GM19397 (cell line): ENCODE results near the gene TAF11L12.
"Not testable (repeated sequence)": the region's sequence is repeated elsewhere in the genome, so short reads cannot be mapped to it uniquely, and the experiment has no call there.

Experiments
- ATAC-seq: cut with Tn5 transposase; IDR thresholded peaks from one replicate; pipeline ENCODE4 v1.9.1; 2021; ENCODE audit warnings: mild to moderate bottlenecking, moderate library complexity; ENCODE audit not compliant: unreplicated experiment

The TAF11L12 gene

DNA sequence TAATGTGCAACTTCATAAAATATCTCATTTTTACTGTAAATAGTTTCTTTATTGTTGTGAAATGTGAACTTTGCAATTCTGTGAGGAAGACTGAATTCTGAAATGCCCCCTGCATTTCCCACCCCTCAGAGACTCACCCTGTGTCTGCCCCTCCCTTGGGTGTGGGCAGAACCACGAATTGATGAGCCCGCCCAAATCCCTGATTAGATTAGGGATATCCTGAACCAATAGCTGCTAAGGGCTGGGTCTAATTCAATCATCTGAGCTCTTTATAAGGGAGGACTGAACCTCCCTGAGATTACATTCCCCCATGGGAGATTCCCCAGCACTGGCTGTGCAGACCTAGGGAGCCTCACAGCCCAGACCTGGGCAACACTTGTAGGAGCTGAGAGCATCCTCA lies at the start of gene TAF11L12:
TSS of gene TAF11L12 (plus strand) at position 301 of the 400 bp plus-strand sequence.
- ATAC-seq: not testable (repeated sequence)

DNA sequence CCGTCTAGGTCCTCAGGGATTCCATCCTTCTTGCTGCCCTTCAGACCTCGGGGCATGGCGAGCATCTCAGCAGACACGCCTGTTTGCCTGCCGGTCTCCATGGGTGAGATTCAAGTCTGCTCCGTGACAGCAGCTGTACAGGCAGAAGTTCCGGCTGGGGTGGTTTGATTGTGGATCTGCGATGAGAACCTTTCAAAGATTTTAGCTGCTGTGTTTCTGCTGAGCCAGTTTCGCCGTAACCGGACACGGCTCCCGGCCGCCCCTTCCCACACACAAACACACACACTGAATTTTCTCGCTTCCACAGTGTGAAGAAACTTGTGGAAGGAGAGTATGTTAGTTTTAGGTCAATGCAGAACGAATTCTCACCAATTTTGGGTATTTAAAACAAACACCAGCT lies 24.5 kb upstream of the TAF11L12 start, which contains the start of gene TAF11L7:
TSS of gene TAF11L7 (minus strand) at position 101 of the 400 bp plus-strand sequence.
- ATAC-seq: not testable (repeated sequence)

DNA sequence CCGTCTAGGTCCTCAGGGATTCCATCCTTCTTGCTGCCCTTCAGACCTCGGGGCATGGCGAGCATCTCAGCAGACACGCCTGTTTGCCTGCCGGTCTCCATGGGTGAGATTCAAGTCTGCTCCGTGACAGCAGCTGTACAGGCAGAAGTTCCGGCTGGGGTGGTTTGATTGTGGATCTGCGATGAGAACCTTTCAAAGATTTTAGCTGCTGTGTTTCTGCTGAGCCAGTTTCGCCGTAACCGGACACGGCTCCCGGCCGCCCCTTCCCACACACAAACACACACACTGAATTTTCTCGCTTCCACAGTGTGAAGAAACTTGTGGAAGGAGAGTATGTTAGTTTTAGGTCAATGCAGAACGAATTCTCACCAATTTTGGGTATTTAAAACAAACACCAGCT lies 19.3 kb upstream of the TAF11L12 start, which contains the start of gene TAF11L8:
TSS of gene TAF11L8 (minus strand) at position 101 of the 400 bp plus-strand sequence.
- ATAC-seq: not testable (repeated sequence)

- not testable (repeated sequence) for ATAC-seq
Observed at GRCh38 chr5:17594255-17594654, 15.9 kb upstream of the TAF11L12 start, which contains the start of gene TAF11L9. TAF11L9 (minus strand) TSS chr5:17594394.

DNA sequence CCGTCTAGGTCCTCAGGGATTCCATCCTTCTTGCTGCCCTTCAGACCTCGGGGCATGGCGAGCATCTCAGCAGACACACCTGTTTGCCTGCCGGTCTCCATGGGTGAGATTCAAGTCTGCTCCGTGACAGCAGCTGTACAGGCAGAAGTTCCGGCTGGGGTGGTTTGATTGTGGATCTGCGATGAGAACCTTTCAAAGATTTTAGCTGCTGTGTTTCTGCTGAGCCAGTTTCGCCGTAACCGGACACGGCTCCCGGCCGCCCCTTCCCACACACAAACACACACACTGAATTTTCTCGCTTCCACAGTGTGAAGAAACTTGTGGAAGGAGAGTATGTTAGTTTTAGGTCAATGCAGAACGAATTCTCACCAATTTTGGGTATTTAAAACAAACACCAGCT lies 12.5 kb upstream of the TAF11L12 start, which contains the start of gene TAF11L10:
TSS of gene TAF11L10 (minus strand) at position 101 of the 400 bp plus-strand sequence.
- ATAC-seq: not testable (repeated sequence)

- ATAC-seq: not testable (repeated sequence)
Observed at GRCh38 chr5:17603880-17604279, 6.3 kb upstream of the TAF11L12 start, which contains the start of gene TAF11L11. TAF11L11 (plus strand) TSS chr5:17604183.

GRCh38 chr5:17604951-17605350 lies 5.2 kb upstream of the TAF11L12 start:
- no peak for ATAC-seq

DNA sequence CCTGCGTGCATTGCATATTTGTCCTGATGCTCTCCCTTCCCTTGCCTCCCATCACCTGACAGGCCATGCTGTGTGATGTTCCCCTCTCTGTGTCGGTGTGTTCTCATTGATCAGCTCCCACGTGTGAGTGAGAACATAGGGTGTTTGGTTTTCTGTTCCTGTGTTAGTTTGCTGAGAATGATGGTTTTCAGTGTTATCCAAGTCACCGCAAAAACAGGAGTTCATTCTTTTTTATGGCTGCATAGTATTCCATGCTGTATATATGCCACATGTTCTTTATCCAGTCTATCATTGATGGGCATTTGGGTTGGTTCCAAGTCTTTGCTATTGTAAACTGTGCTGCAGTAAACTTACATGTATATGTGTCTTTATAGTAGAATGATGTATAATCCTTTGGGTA lies 2.7 kb upstream of the TAF11L12 start:
- not testable (repeated sequence) for ATAC-seq

GRCh38 chr5:17614872-17615605 lies 4.8 kb downstream of the TAF11L12 start:
- ATAC-seq: no peak

DNA sequence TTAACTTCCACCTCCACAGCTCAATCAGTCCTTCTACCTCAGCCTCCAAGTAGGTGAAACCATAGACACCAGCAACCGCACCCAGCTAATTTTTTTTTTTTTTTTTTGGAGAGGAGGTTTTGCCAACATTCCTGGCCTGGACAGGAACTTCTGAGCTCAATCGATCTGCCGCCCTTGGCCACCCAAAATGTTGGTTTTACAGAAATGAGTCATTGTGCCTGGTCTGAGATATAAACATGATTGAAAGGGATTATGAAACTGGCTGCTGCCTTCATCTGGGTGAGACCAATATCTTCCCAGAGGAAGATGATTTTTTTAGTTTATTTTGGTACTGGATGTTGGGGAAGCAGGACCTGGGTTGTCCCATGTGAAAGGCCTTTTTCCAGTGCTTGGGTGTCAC lies 9.2 kb downstream of the TAF11L12 start:
- ATAC-seq: no peak

GRCh38 chr5:17620627-17621026 lies 10.4 kb downstream of the TAF11L12 start:
- ATAC-seq: no peak

- no peak for ATAC-seq
Observed at GRCh38 chr5:17625686-17626085, 15.5 kb downstream of the TAF11L12 start.

- not testable (repeated sequence) for ATAC-seq
Observed at GRCh38 chr5:17631788-17632187, 21.6 kb downstream of the TAF11L12 start, which contains the start of gene TAF11L13. TAF11L13 (plus strand) TSS chr5:17632088.

DNA sequence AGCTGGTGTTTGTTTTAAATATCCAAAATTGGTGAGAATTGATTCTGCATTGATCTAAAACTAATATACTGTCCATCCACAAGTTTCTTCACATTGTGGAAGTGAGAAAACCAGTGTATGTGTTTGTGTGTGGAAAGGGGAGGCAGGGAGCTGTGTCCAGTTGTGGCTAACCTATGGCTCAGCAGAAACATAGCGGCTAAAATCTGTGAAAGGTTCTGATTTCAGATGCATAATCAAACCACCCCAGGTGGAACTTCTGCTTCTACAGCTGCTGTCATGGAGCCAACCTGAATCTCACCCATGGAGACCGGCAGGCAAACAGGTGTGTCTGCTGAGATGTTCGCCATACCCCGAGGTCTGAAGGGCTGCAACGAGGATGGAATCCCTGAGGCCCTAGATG lies 24.0 kb downstream of the TAF11L12 start, which contains the start of gene TAF11L14:
TSS of gene TAF11L14 (plus strand) at position 301 of the 400 bp plus-strand sequence.
- ATAC-seq: no peak

- not testable (repeated sequence) for ATAC-seq
Observed at GRCh38 chr5:17649232-17649631, 39.0 kb downstream of the TAF11L12 start.

GRCh38 chr5:17655201-17655759 lies 45.1 kb downstream of the TAF11L12 start:
- not testable (repeated sequence) for ATAC-seq

DNA sequence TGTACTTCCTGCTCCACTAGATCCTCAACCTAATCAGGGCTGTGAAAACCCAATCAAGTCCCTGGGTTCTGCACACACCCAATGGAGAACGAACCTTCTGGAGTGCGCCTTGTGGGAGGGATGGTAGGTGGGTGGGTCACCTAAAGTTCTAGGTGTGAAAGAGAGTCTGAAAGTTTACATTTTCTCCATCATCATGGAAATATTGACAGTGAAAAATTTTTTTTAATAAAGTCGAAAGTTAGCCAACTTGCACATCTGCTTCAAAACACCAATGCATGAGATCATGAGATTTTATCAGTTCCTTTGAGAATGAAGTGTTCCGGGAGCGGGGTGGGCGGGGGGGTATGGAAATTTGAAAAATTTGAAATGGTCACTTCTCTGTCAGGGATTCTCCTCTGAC lies 45.7 kb downstream of the TAF11L12 start:
- no peak for ATAC-seq
